Epithelial cell of esophagus (primary cell): ENCODE results near the gene RNH1.

Experiments
- DNase-seq: peaks from one replicate; pipeline ENCODE4 v3.0.0; 2010; ENCODE audit warnings: low read depth
- H3K4me3 ChIP-seq: 2 replicates; pipeline ENCODE4 v1.5.1; 2011; ENCODE audit warnings: mild to moderate bottlenecking, low read length, control low read depth
- CTCF ChIP-seq: IDR thresholded peaks from 2 replicates; pipeline ENCODE4 v1.5.1; 2011; ENCODE audit warnings: low read depth, mild to moderate bottlenecking, low read length, control low read depth, inconsistent platforms; ENCODE audit not compliant: insufficient read depth; ENCODE audit errors: missing control alignments

Gene RNH1

GRCh38 chr11:504994-505344, 2.1 kb downstream of the RNH1 start:
- no peak for DNase-seq
- TF ChIP-seq CTCF = no peak
- peak overlapping the region; percentile 81 for H3K4me3 ChIP-seq

- DNase-seq = peak; percentile 86
- H3K4me3 ChIP-seq = peak overlapping the region; percentile 81
- no peak for TF ChIP-seq CTCF
These were observed 2.7 kb downstream of the RNH1 start for GRCh38 chr11:504053-504993.

- no peak for TF ChIP-seq CTCF
- DNase-seq = no peak
- peak overlapping the region; percentile 81 for H3K4me3 ChIP-seq
These were observed 3.7 kb downstream of the RNH1 start for GRCh38 chr11:503179-503981.

- no peak overlapping the region for H3K4me3 ChIP-seq
- DNase-seq = no peak
- TF ChIP-seq CTCF = no peak
These were observed 4.5 kb downstream of the RNH1 start for GRCh38 chr11:502288-503178.

DNA sequence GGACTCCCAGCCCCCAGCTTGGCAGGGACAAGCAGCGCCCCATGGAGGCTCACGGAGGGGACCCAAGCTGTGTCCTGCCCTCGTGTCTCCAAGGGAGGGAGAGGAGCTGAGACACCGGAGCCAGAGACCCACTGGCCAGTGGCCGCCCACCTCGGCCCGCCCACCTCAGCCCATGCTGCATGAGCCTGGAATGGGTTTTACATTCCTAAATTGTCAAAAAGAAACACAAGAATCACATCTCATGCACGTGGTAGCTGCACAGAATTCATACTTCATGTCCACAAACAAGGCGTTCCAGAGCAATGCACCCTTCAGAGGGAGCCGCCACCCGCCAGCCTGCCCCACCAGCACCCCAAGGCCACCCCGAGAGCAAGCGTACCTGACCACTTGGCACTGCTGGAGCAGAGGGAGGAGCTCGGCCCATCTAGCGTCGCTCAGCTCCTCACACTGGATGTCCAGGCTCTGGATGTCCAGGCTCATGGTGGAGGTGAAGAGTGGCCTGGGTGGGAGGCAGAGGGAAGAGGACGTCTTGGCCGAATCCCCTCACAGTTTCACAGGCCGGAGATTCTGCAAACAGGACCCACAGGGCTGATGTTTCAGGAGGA, 5.3 kb downstream of the RNH1 start:
- no peak overlapping the region for H3K4me3 ChIP-seq
- TF ChIP-seq CTCF = no peak
- DNase-seq = no peak

GRCh38 chr11:501001-501682, 5.9 kb downstream of the RNH1 start:
- no peak overlapping the region for H3K4me3 ChIP-seq
- DNase-seq = no peak

More at GRCh38 chr11:501001-501682, 5.9 kb downstream of the RNH1 start:
- TF ChIP-seq CTCF = no peak
